Testis (tissue), 2 donors: ENCODE measurements around the gene SLC23A2.

Experiments used
- CTCF ChIP-seq, 3 experiments: fragments of 450-650 bp in 2 of 3; fragments of 200-600 bp in 1 of 3; sonication (generic) in 1 of 3; IDR thresholded peaks; one replicate each; pipeline ENCODE4 v1.5.1; 2016 to 2019; ENCODE audit warnings: antibody characterized with exemption in 3 of 3, mild to moderate bottlenecking in 2 of 3, moderate library complexity in 1 of 3
- POLR2A ChIP-seq: fragments of 450-650 bp; IDR thresholded peaks from one replicate; pipeline ENCODE4 v1.6.1; 2017; ENCODE audit warnings: antibody characterized with exemption, mild to moderate bottlenecking, moderate library complexity

DNA sequence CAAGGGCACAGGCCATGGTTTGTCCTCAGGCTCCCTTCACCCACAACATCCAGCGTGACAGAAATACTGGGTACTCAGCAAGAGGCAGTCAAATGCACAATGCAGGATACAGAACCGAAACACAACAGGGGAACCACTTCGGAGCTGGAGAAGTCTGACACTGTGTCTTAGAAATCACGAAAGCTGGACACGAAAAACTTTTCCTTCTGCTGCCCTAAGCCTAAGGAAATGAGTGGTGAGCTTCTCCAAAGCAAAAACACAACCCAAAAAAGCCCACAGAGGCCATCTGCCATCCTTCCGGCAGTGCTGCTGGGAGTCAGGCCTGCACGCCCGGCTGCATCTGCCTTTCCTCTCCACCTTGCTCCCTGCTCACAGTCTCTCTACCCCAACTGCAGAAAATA lies 106.3 kb downstream of the SLC23A2 start:
- TF ChIP-seq CTCF (IDR thresholded peaks at IDR 0.05) (no peak), POLR2A (no peak)
